ENCODE measurements around the gene GAST.
"Not testable (repeated sequence)": the region's sequence is repeated elsewhere in the genome, so short reads cannot be mapped to it uniquely, and the experiment has no call there.

The GAST gene

DNA sequence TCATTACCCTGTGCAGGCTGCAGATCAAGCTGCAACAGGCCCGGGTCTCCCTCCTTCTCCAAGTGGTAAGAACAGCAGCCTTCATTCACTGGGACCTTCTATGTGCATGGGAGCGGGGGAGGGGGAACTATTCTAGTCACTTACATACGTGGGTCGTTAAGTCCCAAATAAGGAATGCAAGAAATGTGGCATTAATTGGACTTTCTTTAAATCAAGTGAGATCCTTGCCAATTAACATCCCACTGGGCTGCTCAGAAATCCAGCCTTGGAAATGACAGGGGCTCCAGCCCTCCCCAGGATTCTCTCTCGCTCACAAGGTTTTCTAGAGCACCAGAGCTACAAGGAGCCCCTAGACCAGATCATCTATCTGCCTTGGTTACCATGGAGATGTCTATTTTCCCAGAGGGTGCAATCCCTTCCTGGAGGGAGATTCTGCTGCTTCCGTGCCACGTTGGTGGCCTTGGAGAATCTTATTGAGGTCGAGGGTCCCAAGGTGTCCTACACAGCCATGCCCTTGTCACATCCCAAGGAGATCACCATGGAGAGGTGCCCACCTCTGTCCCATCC, 28.6 kb upstream of the GAST start:
- DNase-seq (ENCODE audit: low read depth in 2 of 2, low spot score in 1 of 2), result no peak

- no peak for DNase-seq (ENCODE audit: low read depth in 2 of 2, low spot score in 1 of 2)
Observed at GRCh38 chr17:41684035-41684434, 28.1 kb upstream of the GAST start.

DNA sequence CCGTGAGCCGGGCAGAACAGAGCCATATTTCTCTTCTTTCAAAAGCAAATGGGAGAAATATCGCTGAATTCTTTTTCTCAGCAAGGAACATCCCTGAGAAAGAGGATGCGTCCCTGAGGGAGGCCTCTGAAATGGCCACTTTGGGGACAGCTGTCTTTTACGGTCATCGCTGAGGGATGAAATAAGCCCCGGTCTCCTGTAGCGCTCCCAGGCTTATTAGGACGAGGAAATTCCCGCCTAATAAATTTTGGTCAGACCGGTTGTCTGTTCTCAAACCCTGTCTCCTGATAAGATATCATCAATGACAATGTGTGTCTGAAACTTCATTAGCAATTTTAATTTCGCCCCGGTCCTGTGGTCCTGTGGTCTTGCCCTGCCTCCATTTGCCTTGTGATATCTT, 26.4 kb upstream of the GAST start:
- not testable (repeated sequence) for DNase-seq (ENCODE audit: low read depth in 2 of 2, low spot score in 1 of 2)

DNA sequence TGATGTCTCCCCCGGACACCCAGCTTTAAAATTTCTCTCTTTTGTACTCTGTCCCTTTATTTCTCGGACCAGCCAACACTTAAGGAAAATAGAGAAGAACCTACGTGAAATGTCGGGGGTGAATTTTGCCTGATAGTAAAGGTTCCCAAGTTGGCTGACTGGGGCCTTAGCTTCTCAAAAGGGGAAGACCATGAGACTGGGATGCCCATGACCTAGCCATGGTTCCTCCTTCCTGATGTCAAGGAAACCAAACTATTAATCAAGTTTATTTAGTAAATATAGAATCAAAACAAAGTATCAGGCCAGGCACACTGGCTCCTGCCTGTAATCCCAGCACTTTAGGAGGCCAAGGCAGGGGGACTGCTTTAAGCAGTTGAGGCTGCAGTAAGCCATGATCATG, 25.9 kb upstream of the GAST start:
- DNase-seq (ENCODE audit: low read depth in 2 of 2, low spot score in 1 of 2), result no peak

GRCh38 chr17:41687828-41688640, 24.1 kb upstream of the GAST start:
- DNase-seq (ENCODE audit: low read depth in 2 of 2, low spot score in 1 of 2), result peak in 1 of 2 donors; percentile 31

- peak; percentile 100 for DNase-seq (ENCODE audit: low read depth in 2 of 2, low spot score in 1 of 2)
Observed at GRCh38 chr17:41688641-41689496, 23.3 kb upstream of the GAST start, which contains the start of gene EIF1. TSS of gene EIF1 (plus strand) at chr17:41688885. CDS start at chr17:41689039, 154 bp downstream.

DNA sequence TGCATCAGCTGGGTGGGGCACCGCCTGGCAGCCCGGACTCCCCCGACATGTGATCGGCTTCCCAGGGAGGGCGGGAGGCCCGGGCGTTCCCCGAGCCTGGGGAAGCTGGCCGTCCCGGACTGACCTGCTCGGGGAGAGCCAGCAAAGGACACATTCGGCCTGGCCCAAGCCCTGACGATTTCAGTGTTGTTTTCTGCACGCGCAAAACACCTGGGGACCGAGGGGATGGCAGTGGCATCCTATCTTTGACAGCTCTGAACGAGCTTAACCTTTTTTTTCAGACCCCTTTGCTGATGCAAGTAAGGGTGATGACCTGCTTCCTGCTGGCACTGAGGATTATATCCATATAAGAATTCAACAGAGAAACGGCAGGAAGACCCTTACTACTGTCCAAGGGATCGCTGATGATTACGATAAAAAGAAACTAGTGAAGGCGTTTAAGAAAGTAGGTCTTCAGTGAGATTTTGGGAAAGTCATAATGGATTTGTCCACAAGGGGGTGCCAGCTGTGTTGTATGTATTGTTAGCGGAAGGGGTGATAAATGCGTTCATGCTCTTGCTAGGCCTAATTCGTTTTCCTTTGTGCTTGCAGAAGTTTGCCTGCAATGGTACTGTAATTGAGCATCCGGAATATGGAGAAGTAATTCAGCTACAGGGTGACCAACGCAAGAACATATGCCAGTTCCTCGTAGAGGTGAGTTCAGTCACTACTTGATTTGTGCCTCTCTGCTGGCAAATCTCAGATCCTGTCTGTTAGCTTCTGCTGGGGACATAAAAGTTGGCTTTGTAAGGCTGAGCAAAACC, 22.4 kb upstream of the GAST start:
- peak in 1 of 2 donors; percentile 33 for DNase-seq (ENCODE audit: low read depth in 2 of 2, low spot score in 1 of 2)

- DNase-seq (ENCODE audit: low read depth in 2 of 2, low spot score in 1 of 2), result no peak
Observed at GRCh38 chr17:41690497-41690896, 21.6 kb upstream of the GAST start.

GRCh38 chr17:41691031-41691777, 20.9 kb upstream of the GAST start:
- DNase-seq (ENCODE audit: low read depth in 2 of 2, low spot score in 1 of 2), result no peak

DNA sequence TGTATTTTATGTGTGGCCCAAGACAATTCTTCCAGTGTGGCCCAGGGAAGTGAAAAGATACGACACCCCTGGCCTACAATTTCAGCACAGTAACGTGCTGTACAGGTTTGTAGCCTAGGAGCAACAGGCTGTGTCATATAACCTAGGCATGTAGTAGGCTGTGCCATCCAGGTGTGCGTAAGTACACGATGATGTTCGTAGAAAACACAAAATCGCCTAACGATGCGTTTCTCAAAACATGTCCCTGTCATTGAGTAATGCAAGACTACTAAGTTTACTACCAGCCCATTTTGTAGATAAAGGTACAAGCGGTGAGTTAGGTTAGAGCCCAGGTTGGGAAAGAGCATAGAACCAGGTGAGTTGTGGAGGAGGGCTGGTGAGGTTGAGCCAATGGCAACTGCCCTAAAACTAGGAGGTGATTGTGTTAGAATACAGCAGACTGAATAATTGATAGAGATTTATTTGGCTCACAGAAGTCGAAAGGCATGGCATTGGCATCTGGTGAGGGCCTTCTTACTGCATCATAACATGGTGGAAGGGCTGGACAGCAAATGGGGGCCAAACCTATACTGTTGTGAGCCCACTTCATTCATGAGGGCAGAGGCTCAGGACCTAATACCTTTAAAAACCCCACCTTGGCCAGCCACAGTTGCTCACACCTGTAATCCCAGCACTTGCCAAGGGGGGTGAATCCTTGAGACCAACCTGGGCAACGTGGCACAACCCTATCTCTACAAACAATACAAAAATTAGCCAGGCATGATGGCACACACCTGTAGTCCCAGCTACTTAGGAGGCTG, 19.2 kb upstream of the GAST start:
- DNase-seq (ENCODE audit: low read depth in 2 of 2, low spot score in 1 of 2), result no peak

DNA sequence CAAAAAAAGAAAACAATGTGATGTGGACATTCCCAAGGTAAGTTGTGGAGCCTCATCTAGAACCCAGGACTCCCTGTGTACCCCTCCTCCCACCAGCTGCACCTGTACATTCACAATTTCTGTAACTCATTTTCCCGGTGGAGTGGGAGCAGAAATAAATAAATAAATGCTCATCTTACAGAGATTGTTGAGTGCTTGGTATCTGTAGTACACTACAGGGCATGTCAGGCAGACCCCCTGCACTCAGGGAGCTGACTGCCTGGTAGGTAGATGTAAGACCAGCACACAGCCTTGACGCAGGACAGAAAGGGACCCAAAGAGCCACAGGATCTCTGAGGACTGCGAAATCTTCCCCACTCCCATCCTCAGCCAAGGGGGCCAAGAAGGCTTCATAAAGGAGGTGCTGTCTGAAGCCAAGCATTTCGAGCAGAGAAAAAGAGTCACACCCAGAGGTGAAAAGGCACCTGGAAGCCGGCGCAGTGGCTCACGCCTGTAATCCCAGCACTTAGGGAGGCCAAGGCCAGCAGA, 16.9 kb upstream of the GAST start:
- DNase-seq (ENCODE audit: low read depth in 2 of 2, low spot score in 1 of 2), result no peak

DNA sequence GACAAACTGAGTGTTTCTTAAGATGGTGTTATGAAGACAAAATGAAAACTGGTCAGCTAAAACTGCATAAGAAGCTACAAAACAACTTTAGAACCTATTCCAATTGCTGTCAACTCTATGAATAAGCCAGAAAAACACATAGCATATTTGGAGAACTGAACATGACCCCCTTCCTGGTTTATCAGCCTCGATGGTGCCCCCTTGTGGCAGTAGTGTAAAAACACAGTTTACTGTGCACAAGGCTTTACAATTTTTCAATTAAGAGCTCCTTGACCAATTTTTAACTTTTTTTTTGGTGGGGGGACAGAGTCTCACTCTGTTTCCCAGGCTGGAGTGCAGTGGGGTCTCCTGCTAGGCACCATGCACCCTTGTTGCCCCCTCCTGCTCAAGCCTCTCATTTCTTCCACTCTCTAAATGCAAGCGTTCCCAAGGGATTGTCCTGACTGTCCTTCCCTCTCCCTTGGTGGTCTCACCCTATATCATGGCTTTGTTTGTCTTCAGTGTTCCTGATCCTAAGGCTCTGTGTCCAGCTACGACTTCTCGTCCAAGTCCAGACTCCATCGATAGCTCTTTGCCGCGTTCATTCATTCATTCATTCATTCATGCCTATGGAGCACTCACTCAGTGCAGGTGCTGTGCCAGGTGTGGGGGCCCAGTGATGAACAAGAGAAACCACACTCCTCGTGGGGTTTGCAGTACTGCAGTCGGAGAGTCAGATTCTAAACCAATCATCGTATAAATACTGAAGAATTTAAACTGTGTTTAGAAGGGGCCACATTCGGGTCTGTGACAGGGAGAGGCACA, 16.0 kb upstream of the GAST start:
- peak; percentile 53 to 65 for DNase-seq (ENCODE audit: low read depth in 2 of 2, low spot score in 1 of 2)

DNA sequence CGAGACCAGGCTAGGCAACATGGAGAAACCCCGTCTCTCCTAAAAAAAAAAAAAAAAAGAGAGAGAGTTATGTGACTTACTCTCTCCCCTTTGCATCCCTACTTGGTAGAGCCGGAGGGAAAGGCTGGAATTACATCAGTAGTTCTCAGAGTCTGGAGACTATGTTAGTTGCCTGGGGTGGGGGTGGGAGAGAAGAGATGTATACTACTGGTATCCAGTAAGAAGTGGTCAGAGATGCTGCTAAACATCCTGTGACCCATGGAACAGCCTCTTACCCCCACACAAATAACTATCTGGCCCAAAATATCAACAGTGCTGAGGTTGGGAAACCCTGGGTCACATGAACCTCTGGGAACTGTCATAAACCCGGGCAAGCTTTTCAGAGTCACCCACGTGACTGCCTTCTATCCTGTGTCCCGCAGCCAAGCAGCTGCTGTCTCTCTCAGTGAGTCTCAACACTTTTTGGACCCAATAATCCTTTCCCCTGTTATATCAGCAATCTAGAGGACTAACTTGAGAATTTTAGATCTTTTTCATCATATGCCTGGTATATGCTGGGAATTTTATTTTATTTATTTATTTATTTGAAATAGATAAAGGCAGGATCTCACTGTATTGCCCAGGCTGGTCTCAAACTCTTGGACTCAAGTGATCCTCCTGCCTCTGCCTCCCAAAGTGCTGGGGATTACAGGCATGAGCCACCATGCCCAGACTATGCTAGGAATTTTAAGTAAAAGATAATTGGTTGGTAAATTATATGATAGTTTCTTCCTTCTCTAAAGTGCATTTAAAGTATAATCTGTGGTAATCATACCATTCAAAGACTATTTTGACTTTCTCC, 14.8 kb upstream of the GAST start:
- DNase-seq (ENCODE audit: low read depth in 2 of 2, low spot score in 1 of 2), result no peak

DNA sequence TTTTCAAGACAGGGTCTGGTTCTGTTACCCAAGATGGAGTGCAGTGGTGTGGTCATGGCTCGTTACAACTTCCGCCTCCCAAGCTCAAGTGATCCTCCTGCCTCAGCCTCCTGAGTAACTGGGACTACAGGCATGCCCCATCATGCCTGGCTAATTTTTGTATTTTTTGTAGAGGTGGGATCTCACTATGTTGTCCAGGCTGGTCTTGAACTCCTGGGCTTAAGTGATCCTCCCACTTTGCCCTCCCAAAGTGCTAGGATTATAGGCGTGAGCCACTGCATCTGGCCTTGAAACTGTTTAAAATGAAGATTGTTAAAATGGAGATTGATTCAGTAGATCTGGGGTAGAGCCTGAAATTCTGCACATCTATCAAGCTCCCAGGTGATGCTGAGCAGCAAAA, 11.3 kb upstream of the GAST start:
- not testable (repeated sequence) for DNase-seq (ENCODE audit: low read depth in 2 of 2, low spot score in 1 of 2)

GRCh38 chr17:41702712-41703111, 9.4 kb upstream of the GAST start:
- DNase-seq (ENCODE audit: low read depth in 2 of 2, low spot score in 1 of 2), result no peak

DNA sequence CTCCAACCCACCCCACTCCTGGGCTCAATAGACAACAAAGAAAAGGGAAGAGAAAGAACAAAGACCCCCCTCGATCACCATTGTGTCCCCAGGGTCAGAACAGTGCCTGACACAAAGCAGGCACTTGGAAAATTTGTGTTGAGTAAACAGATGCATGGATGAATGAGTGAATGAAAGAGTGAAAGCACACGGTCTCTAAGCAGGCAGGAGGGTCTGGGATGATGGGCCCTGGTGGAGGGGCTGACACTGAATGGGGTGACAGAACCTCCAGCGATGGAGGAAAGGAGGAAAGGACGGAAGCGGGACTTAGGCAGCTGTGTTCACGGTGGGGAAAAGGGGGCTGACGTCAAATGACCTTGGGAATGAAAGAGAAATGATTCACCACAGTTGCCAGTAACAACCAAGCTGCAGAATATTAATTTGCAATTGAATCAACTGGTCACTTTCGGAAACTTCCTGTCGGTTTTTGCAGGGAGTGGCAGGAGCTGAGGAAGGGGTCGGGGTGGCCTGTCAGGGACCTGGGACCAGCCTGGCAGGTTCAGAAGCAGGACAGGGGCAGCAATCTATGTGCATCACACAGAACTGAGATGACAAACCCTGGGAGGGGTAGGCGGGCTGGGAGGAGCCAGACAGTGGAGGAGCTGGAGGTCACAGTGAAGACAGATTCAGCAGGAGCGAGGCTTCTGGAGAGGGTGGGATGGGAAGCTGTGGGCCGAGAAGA, 6.7 kb upstream of the GAST start:
- DNase-seq (ENCODE audit: low read depth in 2 of 2, low spot score in 1 of 2), result no peak
